ENCODE measurements around the gene CNEP1R1.

GRCh38 chr16:50010212-50010611 is 14.8 kb upstream of the CNEP1R1 start:
- TF ChIP-seq CTCF (conservative IDR thresholded peaks at IDR 0.05; ENCODE audit: low read depth in 2 of 2): no peak
- TF ChIP-seq ETS1 (IDR thresholded peaks at IDR 0.05): no peak
- no peak for TF ChIP-seq POLR2AphosphoS5 (IDR thresholded peaks at IDR 0.05; ENCODE audit: low read depth)
- no peak for TF ChIP-seq EZH2phosphoT487 (IDR thresholded peaks at IDR 0.05; ENCODE audit: unreplicated experiment)
- TF ChIP-seq EZH2 (IDR thresholded peaks at IDR 0.05; ENCODE audit: low read depth, unreplicated experiment): no peak
- TF ChIP-seq REST (IDR thresholded peaks at IDR 0.05; ENCODE audit: unreplicated experiment): no peak
- TF ChIP-seq NANOG (IDR thresholded peaks at IDR 0.05; ENCODE audit: borderline replicate concordance): no peak
- no peak for TF ChIP-seq CREB1 (CRISPR knock-in tag; IDR thresholded peaks at IDR 0.05; ENCODE audit: low read depth)
- TF ChIP-seq ZNF331 (CRISPR knock-in tag; IDR thresholded peaks at IDR 0.05; ENCODE audit: low read depth): no peak
